ENCODE data around the gene AREL1.

Gene AREL1

DNA sequence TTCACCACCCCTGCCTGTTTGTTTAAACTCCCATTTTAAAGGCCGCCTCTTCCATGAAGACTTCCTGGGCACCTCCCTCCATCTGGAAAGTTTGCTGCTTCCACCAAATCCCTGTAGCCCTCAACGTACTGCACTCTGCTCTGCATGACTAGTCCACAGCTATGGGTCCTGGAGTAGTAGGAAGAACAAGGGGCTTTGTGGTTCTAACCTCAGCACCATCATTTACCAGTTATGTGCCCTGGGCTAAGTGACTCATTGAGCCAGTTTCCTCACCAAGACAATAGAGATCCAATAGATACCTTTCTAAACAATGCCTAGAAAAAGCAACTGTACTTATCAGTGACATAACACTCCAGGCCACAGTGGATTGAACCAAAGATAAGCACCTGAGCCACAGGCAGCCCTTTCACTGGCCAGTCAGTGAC lies 92.4 kb downstream of the AREL1 start:
- H3K27ac ChIP-seq: no peak overlapping the region

DNA sequence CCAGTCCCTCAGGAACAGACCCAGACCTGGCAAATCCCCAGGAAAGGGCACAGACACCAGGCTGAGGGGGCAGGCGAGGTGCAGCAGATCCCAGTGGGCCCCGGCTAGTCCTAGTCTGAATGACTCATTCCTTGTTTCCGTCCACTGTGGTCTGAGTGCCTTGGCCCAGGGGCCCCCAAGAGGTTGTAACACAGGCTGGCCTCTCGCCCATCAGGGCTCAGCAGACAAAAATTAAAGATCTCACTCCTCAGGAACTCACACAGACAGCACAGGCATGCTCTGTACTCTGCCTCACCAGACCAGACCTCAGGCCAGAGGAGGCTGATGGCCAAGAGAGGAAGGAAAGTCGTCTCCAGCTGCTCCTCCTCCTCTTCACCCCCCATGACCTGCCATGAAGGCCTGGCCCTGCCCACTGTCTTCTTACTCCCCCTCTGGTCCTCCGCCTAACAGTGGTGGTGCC lies 93.2 kb downstream of the AREL1 start:
- H3K27ac ChIP-seq: no peak overlapping the region
- no peak for TF ChIP-seq ZFX (IDR thresholded peaks at IDR 0.05)
- TF ChIP-seq, protein P1, sequence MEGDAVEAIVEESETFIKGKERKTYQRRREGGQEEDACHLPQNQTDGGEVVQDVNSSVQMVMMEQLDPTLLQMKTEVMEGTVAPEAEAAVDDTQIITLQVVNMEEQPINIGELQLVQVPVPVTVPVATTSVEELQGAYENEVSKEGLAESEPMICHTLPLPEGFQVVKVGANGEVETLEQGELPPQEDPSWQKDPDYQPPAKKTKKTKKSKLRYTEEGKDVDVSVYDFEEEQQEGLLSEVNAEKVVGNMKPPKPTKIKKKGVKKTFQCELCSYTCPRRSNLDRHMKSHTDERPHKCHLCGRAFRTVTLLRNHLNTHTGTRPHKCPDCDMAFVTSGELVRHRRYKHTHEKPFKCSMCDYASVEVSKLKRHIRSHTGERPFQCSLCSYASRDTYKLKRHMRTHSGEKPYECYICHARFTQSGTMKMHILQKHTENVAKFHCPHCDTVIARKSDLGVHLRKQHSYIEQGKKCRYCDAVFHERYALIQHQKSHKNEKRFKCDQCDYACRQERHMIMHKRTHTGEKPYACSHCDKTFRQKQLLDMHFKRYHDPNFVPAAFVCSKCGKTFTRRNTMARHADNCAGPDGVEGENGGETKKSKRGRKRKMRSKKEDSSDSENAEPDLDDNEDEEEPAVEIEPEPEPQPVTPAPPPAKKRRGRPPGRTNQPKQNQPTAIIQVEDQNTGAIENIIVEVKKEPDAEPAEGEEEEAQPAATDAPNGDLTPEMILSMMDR (conservative IDR thresholded peaks at IDR 0.05): no peak

More for the DNA sequence above, 92.4 kb downstream of the AREL1 start:
- TF ChIP-seq ZFX (IDR thresholded peaks at IDR 0.05): no peak
- TF ChIP-seq, protein P1 (conservative IDR thresholded peaks at IDR 0.05): no peak

DNA sequence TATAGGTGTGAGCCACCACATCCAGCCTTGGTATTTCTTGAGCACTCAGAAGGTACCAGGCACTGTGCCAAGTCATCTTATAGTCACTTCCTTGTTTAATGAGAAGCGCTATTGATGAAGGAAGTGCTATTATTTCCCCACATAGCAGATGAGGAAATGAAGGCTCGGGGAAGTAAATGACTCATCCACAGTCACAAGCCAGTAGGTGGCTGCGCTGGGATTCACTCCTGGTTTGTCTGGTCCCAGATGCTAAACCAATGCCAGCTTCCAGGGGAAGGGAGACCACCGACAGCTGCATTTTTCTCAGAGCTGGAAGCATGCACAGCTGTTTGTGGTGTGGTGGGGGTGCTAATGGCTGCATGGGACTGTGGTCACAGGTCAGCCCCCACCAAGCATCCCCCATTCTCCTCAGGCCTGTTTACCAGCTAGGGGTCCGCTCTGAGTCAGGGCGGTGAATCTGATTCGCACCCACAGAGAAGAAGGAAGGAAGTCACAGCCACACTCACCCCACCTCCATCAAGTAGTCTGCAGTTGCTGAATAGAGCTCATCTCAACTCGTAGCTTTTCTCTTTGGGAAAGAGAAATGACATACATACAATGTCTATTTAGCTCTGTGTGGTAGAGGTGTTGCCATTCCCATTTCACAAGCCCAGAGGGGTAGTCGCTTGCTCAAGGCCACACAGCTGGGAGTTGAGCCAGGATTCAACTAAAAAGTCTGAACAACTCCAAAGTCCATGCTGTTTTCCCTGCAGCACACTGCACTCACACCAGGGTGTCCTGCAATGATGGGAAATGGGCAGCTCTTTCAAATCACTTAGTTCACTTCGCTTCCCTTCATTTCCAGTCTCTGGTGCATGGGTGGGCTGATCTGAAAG lies 94.6 kb downstream of the AREL1 start:
- no peak overlapping the region for H3K27ac ChIP-seq
- TF ChIP-seq, protein P1 (conservative IDR thresholded peaks at IDR 0.05): no peak

DNA sequence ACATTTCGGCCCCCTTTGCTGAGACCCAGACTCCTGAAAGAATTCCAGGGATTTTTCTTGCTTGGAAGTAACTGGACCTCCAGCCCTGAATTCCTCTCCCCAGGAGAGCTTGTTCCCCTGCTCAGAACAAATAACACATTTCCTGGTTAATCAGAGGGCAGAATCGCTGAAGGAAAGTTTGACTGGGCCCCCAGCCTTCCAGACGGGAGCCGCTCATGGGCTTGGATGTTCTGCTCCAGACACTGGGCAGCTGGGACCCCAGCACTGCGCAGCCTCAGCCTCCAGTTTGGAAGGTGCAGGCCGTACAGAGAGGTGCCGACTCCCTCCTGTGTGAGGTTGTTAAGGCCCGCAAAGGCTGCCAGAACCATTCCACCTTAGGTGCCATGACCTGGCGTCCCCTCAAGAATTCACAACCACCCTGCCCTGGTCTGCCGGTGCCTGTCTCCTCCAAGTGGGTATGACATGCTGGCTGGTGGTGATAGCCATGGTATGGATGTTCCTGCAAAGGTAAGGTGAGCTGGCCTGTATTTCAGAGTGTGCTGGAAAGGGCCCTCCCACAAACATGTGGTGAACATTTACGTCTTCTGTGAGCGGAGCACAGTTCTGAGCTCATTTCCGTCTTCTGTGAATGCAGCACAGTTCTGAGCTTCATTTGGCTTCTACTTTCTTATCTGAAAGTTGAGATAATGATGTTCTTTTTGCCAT lies 95.7 kb downstream of the AREL1 start:
- H3K27ac ChIP-seq: no peak overlapping the region
- no peak for TF ChIP-seq ZFX (IDR thresholded peaks at IDR 0.05)
- TF ChIP-seq, protein P1 (conservative IDR thresholded peaks at IDR 0.05): no peak

DNA sequence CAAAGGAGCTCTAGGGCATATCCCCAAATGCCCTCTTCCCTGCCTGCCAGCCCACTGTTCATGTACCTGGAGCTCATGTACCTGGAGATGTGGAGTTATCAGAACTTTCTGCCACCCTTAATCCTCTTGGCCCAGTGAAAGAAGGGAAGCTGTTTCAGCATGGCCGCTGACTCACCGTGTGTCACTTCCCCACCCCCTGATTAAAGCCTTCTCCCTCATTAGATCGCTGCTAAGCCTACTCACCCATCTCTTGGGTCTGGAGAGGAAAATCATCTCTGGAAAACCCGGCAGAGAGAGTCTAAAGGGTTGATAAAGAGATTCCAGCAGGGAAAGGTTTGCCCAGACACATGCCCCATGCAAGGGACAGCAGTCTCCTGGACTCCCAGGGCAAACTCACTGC lies 96.4 kb downstream of the AREL1 start:
- TF ChIP-seq ZFX (IDR thresholded peaks at IDR 0.05): no peak
- TF ChIP-seq, protein P1 (conservative IDR thresholded peaks at IDR 0.05): no peak
- no peak overlapping the region for H3K27ac ChIP-seq

DNA sequence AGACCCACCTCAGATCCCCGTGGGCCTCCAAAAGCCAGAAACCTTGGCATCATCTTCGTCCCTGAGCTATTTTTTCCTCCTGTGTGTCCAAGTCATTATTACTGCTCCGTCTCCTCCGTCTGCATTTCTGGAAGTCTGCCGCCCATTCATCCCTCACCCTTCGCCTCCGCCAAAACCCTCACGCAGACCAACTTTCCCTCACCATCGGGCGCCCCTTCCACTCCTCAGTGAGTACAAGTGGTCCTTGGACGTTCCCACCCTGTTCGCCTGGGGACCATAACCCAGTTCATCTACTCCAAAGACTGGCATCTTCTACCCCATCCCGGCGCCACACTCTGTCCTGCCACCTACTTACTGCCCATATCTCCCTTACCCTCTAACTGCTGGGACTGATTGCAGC lies 97.1 kb downstream of the AREL1 start:
- TF ChIP-seq, protein P1 (conservative IDR thresholded peaks at IDR 0.05): no peak
- TF ChIP-seq ZFX (IDR thresholded peaks at IDR 0.05): no peak
- no peak overlapping the region for H3K27ac ChIP-seq

Data from C4-2B (cell line).